Measurements from ENCODE around the gene TRIM43.
"Not testable (repeated sequence)": the region's sequence is repeated elsewhere in the genome, so short reads cannot be mapped to it uniquely, and the experiment has no call there.

Gene TRIM43

DNA sequence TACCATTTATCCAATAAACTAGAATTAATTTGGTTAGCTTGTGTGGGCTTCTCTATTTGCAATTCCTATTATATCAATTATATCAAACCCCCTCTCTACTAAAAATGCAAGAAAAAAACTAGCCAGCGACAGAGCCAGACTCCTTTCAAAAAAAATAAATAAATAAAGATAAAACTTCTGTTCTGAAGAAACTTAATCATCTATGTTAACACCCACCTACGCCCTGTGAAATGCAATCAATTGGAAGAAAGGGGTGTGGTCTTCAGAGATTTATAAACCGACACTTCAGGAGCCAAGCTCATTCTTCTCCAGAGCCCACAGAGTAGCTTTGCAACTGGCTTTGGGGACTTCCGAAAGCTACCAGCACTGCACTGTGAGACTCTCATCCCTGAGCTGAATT is at the start of gene TRIM43:
Gene TRIM43, plus strand, starts transcription at position 301 of the 400 bp plus-strand sequence. CDS start 2,023 bp downstream, outside the sequence.
- ATAC-seq (ENCODE audit: insufficient read depth, low read depth); H3K27ac ChIP-seq (ENCODE audit: low read length); H3K4me1 ChIP-seq (ENCODE audit: insufficient read depth, low read length); H3K27me3 ChIP-seq (ENCODE audit: insufficient read depth, low read length, poor library complexity); H3K36me3 ChIP-seq (ENCODE audit: insufficient read depth, low read length); H4K20me1 ChIP-seq (ENCODE audit: insufficient read depth, low read length); H3K9ac ChIP-seq (ENCODE audit: low read depth, low read length); H3K4me2 ChIP-seq (ENCODE audit: insufficient read depth, low read length); H3K4me3 ChIP-seq (ENCODE audit: low read depth in 1 of 2, low read length in 2 of 2); DNase-seq; H3K9me3 ChIP-seq (ENCODE audit: insufficient read depth, low read length, severe bottlenecking); H3K79me2 ChIP-seq (ENCODE audit: insufficient read depth, low read length); H2AFZ ChIP-seq (ENCODE audit: low read depth, low read length): not testable (repeated sequence)

DNA sequence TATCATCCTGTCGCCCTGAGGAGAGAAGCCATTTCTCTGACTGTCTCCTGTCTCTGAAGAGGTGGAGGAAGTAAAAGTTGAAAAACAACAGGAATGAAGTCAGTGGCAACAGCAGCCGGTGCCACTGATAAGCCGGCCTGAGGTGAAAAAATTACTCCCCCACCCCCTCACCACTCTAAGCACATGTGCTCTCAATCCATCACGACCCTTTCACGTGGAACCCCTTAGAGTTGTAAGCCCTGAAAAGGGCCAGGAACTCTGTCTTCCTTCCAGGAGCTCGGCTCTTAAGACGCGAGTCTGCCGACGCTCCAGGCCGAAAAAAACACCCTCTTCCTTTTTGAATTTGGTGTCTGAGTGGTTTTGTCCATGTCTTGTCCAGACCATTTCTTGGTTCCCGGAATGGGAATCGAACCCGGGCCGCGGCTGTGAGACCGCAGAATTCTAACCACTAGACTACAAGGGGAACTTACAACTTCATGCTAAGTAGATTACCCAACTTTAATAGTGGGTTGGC is 40.7 kb upstream of the TRIM43 start:
- DNase-seq (no peak), ATAC-seq (ENCODE audit: insufficient read depth, low read depth) (no peak)
- no peaks in the 10 kb centered on the region for H3K79me2 ChIP-seq (ENCODE audit: insufficient read depth, low read length)
- no peak overlapping the region for H2AFZ ChIP-seq (ENCODE audit: low read depth, low read length)
- no peak overlapping the region for H3K4me3 ChIP-seq (ENCODE audit: low read depth in 1 of 2, low read length in 2 of 2)
- no peaks in the 10 kb centered on the region for H3K4me1 ChIP-seq (ENCODE audit: insufficient read depth, low read length)
- H3K4me2 ChIP-seq (ENCODE audit: insufficient read depth, low read length), result no peak overlapping the region
- H3K27ac ChIP-seq (ENCODE audit: low read length), result no peak overlapping the region
- peaks cover 5% of the 10 kb centered on the region for H3K27me3 ChIP-seq (ENCODE audit: insufficient read depth, low read length, poor library complexity)
- no peaks in the 10 kb centered on the region for H4K20me1 ChIP-seq (ENCODE audit: insufficient read depth, low read length)
- no peaks in the 10 kb centered on the region for H3K36me3 ChIP-seq (ENCODE audit: insufficient read depth, low read length)
- TF ChIP-seq, protein P1, sequence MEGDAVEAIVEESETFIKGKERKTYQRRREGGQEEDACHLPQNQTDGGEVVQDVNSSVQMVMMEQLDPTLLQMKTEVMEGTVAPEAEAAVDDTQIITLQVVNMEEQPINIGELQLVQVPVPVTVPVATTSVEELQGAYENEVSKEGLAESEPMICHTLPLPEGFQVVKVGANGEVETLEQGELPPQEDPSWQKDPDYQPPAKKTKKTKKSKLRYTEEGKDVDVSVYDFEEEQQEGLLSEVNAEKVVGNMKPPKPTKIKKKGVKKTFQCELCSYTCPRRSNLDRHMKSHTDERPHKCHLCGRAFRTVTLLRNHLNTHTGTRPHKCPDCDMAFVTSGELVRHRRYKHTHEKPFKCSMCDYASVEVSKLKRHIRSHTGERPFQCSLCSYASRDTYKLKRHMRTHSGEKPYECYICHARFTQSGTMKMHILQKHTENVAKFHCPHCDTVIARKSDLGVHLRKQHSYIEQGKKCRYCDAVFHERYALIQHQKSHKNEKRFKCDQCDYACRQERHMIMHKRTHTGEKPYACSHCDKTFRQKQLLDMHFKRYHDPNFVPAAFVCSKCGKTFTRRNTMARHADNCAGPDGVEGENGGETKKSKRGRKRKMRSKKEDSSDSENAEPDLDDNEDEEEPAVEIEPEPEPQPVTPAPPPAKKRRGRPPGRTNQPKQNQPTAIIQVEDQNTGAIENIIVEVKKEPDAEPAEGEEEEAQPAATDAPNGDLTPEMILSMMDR (IDR thresholded peaks at IDR 0.05; ENCODE audit: borderline replicate concordance, extremely low read depth, low read length, poor library complexity, severe bottlenecking), result no peak
- TF ChIP-seq EZH2 (IDR thresholded peaks at IDR 0.05; ENCODE audit: borderline replicate concordance, low read depth, low read length, severe bottlenecking), result no peak
- no peaks in the 10 kb centered on the region for H3K9me3 ChIP-seq (ENCODE audit: insufficient read depth, low read length, severe bottlenecking)
- no peak overlapping the region for H3K9ac ChIP-seq (ENCODE audit: low read depth, low read length)

DNA sequence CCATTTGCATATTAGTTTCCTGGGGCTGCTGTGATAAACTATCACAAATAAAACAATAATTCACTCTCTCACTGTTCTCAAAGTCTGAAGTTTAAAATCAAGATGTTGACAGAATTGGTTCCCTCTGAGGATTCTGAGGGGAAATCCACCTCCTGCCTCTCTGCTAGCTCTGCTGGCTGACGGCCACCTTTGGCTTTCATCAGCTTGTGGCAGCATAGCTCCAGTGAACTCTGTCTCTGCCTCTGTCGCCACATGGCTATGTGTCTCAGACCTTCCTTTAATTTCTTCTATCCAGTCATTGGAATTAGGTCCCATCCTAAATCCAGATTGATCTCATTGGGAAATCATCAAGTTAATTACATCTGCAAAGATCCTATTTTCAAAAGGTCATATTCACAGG is 38.9 kb upstream of the TRIM43 start:
- no peak overlapping the region for H3K4me2 ChIP-seq (ENCODE audit: insufficient read depth, low read length)
- H3K9me3 ChIP-seq (ENCODE audit: insufficient read depth, low read length, severe bottlenecking), result no peaks in the 10 kb centered on the region
- ATAC-seq (ENCODE audit: insufficient read depth, low read depth), result no peak

DNA sequence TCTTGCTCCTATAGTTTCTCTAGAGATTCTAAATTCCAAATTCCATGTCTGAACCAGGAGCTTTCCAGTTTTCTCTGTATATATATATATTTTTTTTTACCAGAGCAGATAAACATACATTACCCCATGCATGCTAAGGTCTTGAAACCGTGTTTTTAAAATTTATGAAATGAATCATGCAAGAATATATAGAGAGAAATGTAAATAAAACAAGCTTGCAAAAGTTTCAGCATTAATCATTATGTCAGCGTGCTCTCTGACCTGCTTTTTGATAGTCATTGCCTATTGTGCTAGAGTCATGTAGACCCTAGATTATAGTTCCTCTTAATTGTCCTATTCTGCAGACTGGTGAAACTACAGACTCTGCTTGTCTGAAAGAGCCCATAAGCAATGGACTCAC is 22.6 kb upstream of the TRIM43 start:
- H3K9ac ChIP-seq (ENCODE audit: low read depth, low read length), result no peak overlapping the region
- H3K79me2 ChIP-seq (ENCODE audit: insufficient read depth, low read length), result no peaks in the 10 kb centered on the region
- H3K27me3 ChIP-seq (ENCODE audit: insufficient read depth, low read length, poor library complexity), result peaks cover 25% of the 10 kb centered on the region
- H3K4me3 ChIP-seq (ENCODE audit: low read depth in 1 of 2, low read length in 2 of 2), result no peak overlapping the region
- H3K4me2 ChIP-seq (ENCODE audit: insufficient read depth, low read length), result no peak overlapping the region
- H2AFZ ChIP-seq (ENCODE audit: low read depth, low read length), result no peak overlapping the region
- H3K4me1 ChIP-seq (ENCODE audit: insufficient read depth, low read length), result no peaks in the 10 kb centered on the region
- no peaks in the 10 kb centered on the region for H3K9me3 ChIP-seq (ENCODE audit: insufficient read depth, low read length, severe bottlenecking)
- no peaks in the 10 kb centered on the region for H3K36me3 ChIP-seq (ENCODE audit: insufficient read depth, low read length)
- DNase-seq, result no peak
- TF ChIP-seq EZH2 (IDR thresholded peaks at IDR 0.05; ENCODE audit: borderline replicate concordance, low read depth, low read length, severe bottlenecking), result no peak
- TF ChIP-seq, protein P1 (IDR thresholded peaks at IDR 0.05; ENCODE audit: borderline replicate concordance, extremely low read depth, low read length, poor library complexity, severe bottlenecking), result no peak
- no peaks in the 10 kb centered on the region for H4K20me1 ChIP-seq (ENCODE audit: insufficient read depth, low read length)
- no peak for ATAC-seq (ENCODE audit: insufficient read depth, low read depth)
- H3K27ac ChIP-seq (ENCODE audit: low read length), result no peak overlapping the region

More for the DNA sequence above, 38.9 kb upstream of the TRIM43 start:
- Histone ChIP-seq H2AFZ (ENCODE audit: low read depth, low read length) (no peak overlapping the region), H3K27me3 (ENCODE audit: insufficient read depth, low read length, poor library complexity) (peaks cover 5% of the 10 kb centered on the region), H3K27ac (ENCODE audit: low read length) (no peak overlapping the region), H3K4me3 (ENCODE audit: low read depth in 1 of 2, low read length in 2 of 2) (no peak overlapping the region), H3K4me1 (ENCODE audit: insufficient read depth, low read length) (no peaks in the 10 kb centered on the region), H3K36me3 (ENCODE audit: insufficient read depth, low read length) (no peaks in the 10 kb centered on the region), H3K79me2 (ENCODE audit: insufficient read depth, low read length) (no peaks in the 10 kb centered on the region), H3K9ac (ENCODE audit: low read depth, low read length) (no peak overlapping the region), H4K20me1 (ENCODE audit: insufficient read depth, low read length) (no peaks in the 10 kb centered on the region)
- DNase-seq, result no peak
- TF ChIP-seq, protein P1 (IDR thresholded peaks at IDR 0.05; ENCODE audit: borderline replicate concordance, extremely low read depth, low read length, poor library complexity, severe bottlenecking), result no peak
- no peak for TF ChIP-seq EZH2 (IDR thresholded peaks at IDR 0.05; ENCODE audit: borderline replicate concordance, low read depth, low read length, severe bottlenecking)
